Mesenchymal stem cell (in vitro differentiated cells and primary cell): ENCODE results near the gene NKRF.

Experiments used
- DNase-seq: peaks from one replicate; pipeline ENCODE4 v3.0.0-alpha.2; 2013
- H2AFZ ChIP-seq: one replicate; pipeline ENCODE4 v1.6.1; 2013; ENCODE audit warnings: low read depth, mild to moderate bottlenecking, control low read depth, inconsistent platforms, low read length, moderate library complexity
- H2AK5ac ChIP-seq: 2 replicates; pipeline ENCODE4 v1.6.1; 2013; ENCODE audit warnings: low read length, moderate library complexity, mild to moderate bottlenecking, inconsistent platforms; ENCODE audit not compliant: severe bottlenecking
- H2BK120ac ChIP-seq: one replicate; pipeline ENCODE4 v1.6.1; 2013; ENCODE audit warnings: low read depth, mild to moderate bottlenecking, inconsistent platforms, low read length, moderate library complexity
- H2BK12ac ChIP-seq, 2 experiments: one replicate each; pipeline ENCODE4 v1.6.1; 2013; ENCODE audit warnings: inconsistent platforms in 2 of 2, low read length in 2 of 2, mild to moderate bottlenecking in 2 of 2, moderate library complexity in 2 of 2, control low read depth in 1 of 2
- H2BK15ac ChIP-seq: one replicate; pipeline ENCODE4 v1.6.1; 2013; ENCODE audit warnings: mild to moderate bottlenecking, low read depth, inconsistent platforms; ENCODE audit not compliant: poor library complexity, severe bottlenecking
- H2BK5ac ChIP-seq: 2 replicates; pipeline ENCODE4 v1.6.1; 2013; ENCODE audit warnings: low read depth, mild to moderate bottlenecking, low read length, control low read depth, inconsistent platforms; ENCODE audit not compliant: poor library complexity, severe bottlenecking
- H3K14ac ChIP-seq, 2 experiments: one replicate each; pipeline ENCODE4 v1.6.1; 2013; ENCODE audit warnings: inconsistent platforms in 2 of 2, low read length in 2 of 2, control low read depth in 1 of 2, mild to moderate bottlenecking in 1 of 2, moderate library complexity in 1 of 2
- H3K18ac ChIP-seq, 2 experiments: one replicate each; pipeline ENCODE4 v1.6.1; 2013; ENCODE audit warnings: inconsistent platforms in 2 of 2, low read length in 2 of 2, control low read depth in 1 of 2, low read depth in 1 of 2, mild to moderate bottlenecking in 1 of 2
- H3K23ac ChIP-seq, 2 experiments: one replicate each; pipeline ENCODE4 v1.6.1; 2013; ENCODE audit warnings: inconsistent platforms in 2 of 2, low read length in 2 of 2, mild to moderate bottlenecking in 2 of 2, moderate library complexity in 2 of 2, control low read depth in 1 of 2
- H3K27ac ChIP-seq: 2 replicates; pipeline ENCODE4 v1.5.1; 2013; ENCODE audit warnings: mild to moderate bottlenecking, moderate library complexity, low read length, control low read depth, inconsistent platforms; ENCODE audit not compliant: poor library complexity, severe bottlenecking
- H3K27me3 ChIP-seq, 2 experiments: 2 replicates each; pipeline versions ENCODE4 v1.6.1 to v1.7.0; 2013; ENCODE audit warnings: low read length in 2 of 2, mild to moderate bottlenecking in 2 of 2, moderate library complexity in 2 of 2, control low read depth in 1 of 2, inconsistent platforms in 1 of 2; ENCODE audit not compliant: control insufficient read depth in 1 of 2, insufficient read depth in 1 of 2
- H3K36me3 ChIP-seq, 2 experiments: 2 replicates each; pipeline versions ENCODE4 v1.6.1 to v1.7.0; 2013; ENCODE audit warnings: low read length in 2 of 2, control low read depth in 1 of 2, inconsistent platforms in 1 of 2, low read depth in 1 of 2, mild to moderate bottlenecking in 1 of 2; ENCODE audit not compliant: insufficient read depth in 2 of 2, control insufficient read depth in 1 of 2
- H3K4ac ChIP-seq, 2 experiments: one replicate each; pipeline ENCODE4 v1.6.1; 2013; ENCODE audit warnings: inconsistent platforms in 2 of 2, low read length in 2 of 2, mild to moderate bottlenecking in 2 of 2, moderate library complexity in 2 of 2, control low read depth in 1 of 2, low read depth in 1 of 2
- H3K4me1 ChIP-seq: 2 replicates; pipeline ENCODE4 v1.6.1; 2013; ENCODE audit warnings: low read depth, low read length, control low read depth; ENCODE audit not compliant: control insufficient read depth, insufficient read depth
- H3K4me2 ChIP-seq: 2 replicates; pipeline ENCODE4 v1.6.1; 2013; ENCODE audit warnings: low read length, mild to moderate bottlenecking, inconsistent platforms; ENCODE audit not compliant: poor library complexity, severe bottlenecking
- H3K4me3 ChIP-seq, 2 experiments: 2 replicates each; pipeline versions ENCODE4 v1.5.1 to v1.7.0; 2013; ENCODE audit warnings: low read length in 2 of 2, mild to moderate bottlenecking in 2 of 2, control low read depth in 1 of 2, low read depth in 1 of 2; ENCODE audit not compliant: insufficient read depth in 1 of 2
- H3K79me1 ChIP-seq: replicated peaks from 2 replicates; pipeline ENCODE4 v1.6.1; 2013; ENCODE audit warnings: mild to moderate bottlenecking, control low read depth, low read length, inconsistent platforms; ENCODE audit not compliant: poor library complexity, severe bottlenecking
- H3K9ac ChIP-seq: 2 replicates; pipeline ENCODE4 v1.7.0; 2013; ENCODE audit warnings: mild to moderate bottlenecking, low read length, moderate library complexity
- H3K9me3 ChIP-seq: 2 replicates; pipeline ENCODE4 v1.7.0; 2013; ENCODE audit warnings: mild to moderate bottlenecking, low read length; ENCODE audit not compliant: control insufficient read depth
- H4K8ac ChIP-seq: one replicate; pipeline ENCODE4 v1.6.1; 2013; ENCODE audit warnings: inconsistent platforms, mild to moderate bottlenecking, low read length, moderate library complexity
- H4K91ac ChIP-seq: one replicate; pipeline ENCODE4 v1.6.1; 2013; ENCODE audit warnings: mild to moderate bottlenecking, low read length, inconsistent platforms
- WGBS: methylation state at CpG from one replicate; pipeline ENCODE4 v1.1.7; 2013; ENCODE audit warnings: mixed read lengths; 5-methylcytosine and 5-hydroxymethylcytosine counted together

NKRF gene

GRCh38 chrX:119624417-119624816, 18.2 kb upstream of the NKRF start:
- no peak overlapping the region for H2BK15ac ChIP-seq
- H2BK5ac ChIP-seq = no peak overlapping the region
- H3K27ac ChIP-seq = no peak overlapping the region
- no peak overlapping the region for H2BK12ac ChIP-seq
- no peak overlapping the region for H4K91ac ChIP-seq
- no peak overlapping the region for H2AFZ ChIP-seq
- H4K8ac ChIP-seq = no peak overlapping the region
- H3K14ac ChIP-seq = no peak overlapping the region
- H3K23ac ChIP-seq = no peak overlapping the region
- 97% methylated on average over 11 of the region's 11 CpGs for WGBS
- H3K4me3 ChIP-seq = no peak overlapping the region
- no peaks in the 10 kb centered on the region for H3K79me1 ChIP-seq
- peaks cover 0 to 6% of the 10 kb centered on the region in 2 experiments for H3K36me3 ChIP-seq
- no peak for DNase-seq
- H3K18ac ChIP-seq = no peak overlapping the region
- H3K9me3 ChIP-seq = no peaks in the 10 kb centered on the region
- H3K4me2 ChIP-seq = no peak overlapping the region
- H3K9ac ChIP-seq = no peak overlapping the region
- H3K4ac ChIP-seq = no peak overlapping the region
- no peak overlapping the region for H2AK5ac ChIP-seq
- H3K4me1 ChIP-seq = peaks cover 3% of the 10 kb centered on the region
- H3K27me3 ChIP-seq = peaks cover 0 to 2% of the 10 kb centered on the region in 2 experiments
- no peak overlapping the region for H2BK120ac ChIP-seq

- H3K9ac ChIP-seq = no peak overlapping the region
- H2AFZ ChIP-seq = no peak overlapping the region
- H3K23ac ChIP-seq = no peak overlapping the region
- no peak overlapping the region for H2AK5ac ChIP-seq
- H3K27me3 ChIP-seq = peaks cover 0 to 7% of the 10 kb centered on the region in 2 experiments
- H3K4me1 ChIP-seq = peaks cover 3% of the 10 kb centered on the region
- H3K36me3 ChIP-seq = no peaks in the 10 kb centered on the region
- H3K4ac ChIP-seq = no peak overlapping the region
- no peak overlapping the region for H2BK120ac ChIP-seq
- no peaks in the 10 kb centered on the region for H3K9me3 ChIP-seq
- H3K4me3 ChIP-seq = no peak overlapping the region
- WGBS = 62% methylated on average over 7 of the region's 9 CpGs
- no peak overlapping the region for H2BK12ac ChIP-seq
- no peak overlapping the region for H2BK15ac ChIP-seq
- peak overlapping the region; percentile 29 for H3K27ac ChIP-seq
- H4K91ac ChIP-seq = no peak overlapping the region
- no peaks in the 10 kb centered on the region for H3K79me1 ChIP-seq
- no peak overlapping the region for H3K18ac ChIP-seq
- peak; percentile 17 for DNase-seq
- H3K14ac ChIP-seq = no peak overlapping the region
- H2BK5ac ChIP-seq = no peak overlapping the region
- H3K4me2 ChIP-seq = no peak overlapping the region
- H4K8ac ChIP-seq = no peak overlapping the region
Measured at GRCh38 chrX:119622356-119623232, 16.4 kb upstream of the NKRF start.

DNA sequence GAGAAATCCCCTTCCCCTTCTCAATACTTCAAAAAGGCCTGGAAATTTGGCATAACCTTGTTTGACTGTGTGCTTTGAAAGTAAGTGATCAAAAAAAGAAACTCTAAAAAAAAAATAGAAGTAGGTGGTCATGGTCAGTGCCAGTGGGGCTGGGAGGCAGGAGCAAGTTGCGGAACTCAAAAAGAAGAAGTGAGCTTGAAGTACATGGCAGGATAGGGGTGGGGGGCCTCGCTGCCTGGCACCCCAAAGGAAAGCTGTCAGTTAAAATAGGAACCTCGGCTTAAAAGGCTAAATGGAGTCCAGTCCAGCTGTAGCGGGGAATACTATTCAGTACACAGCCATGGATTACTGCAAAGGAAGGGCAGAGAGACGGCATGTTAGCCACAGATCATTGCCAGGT, 12.2 kb upstream of the NKRF start:
- no peak overlapping the region for H3K18ac ChIP-seq
- H2BK12ac ChIP-seq = no peak overlapping the region
- H4K91ac ChIP-seq = no peak overlapping the region
- no peak overlapping the region for H3K4me3 ChIP-seq
- H3K36me3 ChIP-seq = no peaks in the 10 kb centered on the region
- no peak overlapping the region for H2BK120ac ChIP-seq
- no peaks in the 10 kb centered on the region for H3K9me3 ChIP-seq
- no peak overlapping the region for H3K4me2 ChIP-seq
- H3K14ac ChIP-seq = no peak overlapping the region
- H3K27me3 ChIP-seq = peaks cover 0 to 17% of the 10 kb centered on the region in 2 experiments
- H2BK15ac ChIP-seq = no peak overlapping the region
- no peak overlapping the region for H3K23ac ChIP-seq
- WGBS = 88% methylated on average over 5 of the region's 5 CpGs
- no peak overlapping the region for H2AFZ ChIP-seq
- no peak overlapping the region for H3K4ac ChIP-seq
- no peak overlapping the region for H3K9ac ChIP-seq
- no peak for DNase-seq
- H3K4me1 ChIP-seq = peaks cover 3% of the 10 kb centered on the region
- H3K79me1 ChIP-seq = no peaks in the 10 kb centered on the region
- no peak overlapping the region for H4K8ac ChIP-seq
- no peak overlapping the region for H3K27ac ChIP-seq
- no peak overlapping the region for H2BK5ac ChIP-seq
- no peak overlapping the region for H2AK5ac ChIP-seq

GRCh38 chrX:119617517-119618164, 11.4 kb upstream of the NKRF start:
- H2AFZ ChIP-seq = no peak overlapping the region
- H2AK5ac ChIP-seq = no peak overlapping the region
- H3K18ac ChIP-seq = no peak overlapping the region
- no peak for DNase-seq
- no peak overlapping the region for H3K4ac ChIP-seq
- no peaks in the 10 kb centered on the region for H3K79me1 ChIP-seq
- no peaks in the 10 kb centered on the region for H3K9me3 ChIP-seq
- H2BK12ac ChIP-seq = no peak overlapping the region
- no peak overlapping the region for H4K8ac ChIP-seq
- no peak overlapping the region for H3K23ac ChIP-seq
- no peak overlapping the region for H2BK15ac ChIP-seq
- H3K4me1 ChIP-seq = peaks cover 3% of the 10 kb centered on the region
- no peaks in the 10 kb centered on the region for H3K36me3 ChIP-seq
- H3K9ac ChIP-seq = no peak overlapping the region
- peaks cover 0 to 17% of the 10 kb centered on the region in 2 experiments for H3K27me3 ChIP-seq
- H3K4me2 ChIP-seq = no peak overlapping the region
- no peak overlapping the region for H3K14ac ChIP-seq
- no peak overlapping the region for H3K27ac ChIP-seq
- H2BK5ac ChIP-seq = no peak overlapping the region
- no peak overlapping the region for H3K4me3 ChIP-seq
- 89% methylated on average over 4 of the region's 15 CpGs for WGBS
- no peak overlapping the region for H4K91ac ChIP-seq
- H2BK120ac ChIP-seq = no peak overlapping the region
